Ectodermal cell (in vitro differentiated cells): Measurements from ENCODE around the gene TTC1.

Source experiments
- H3K27ac ChIP-seq: 2 replicates; pipeline ENCODE4 v1.7.0; 2013; ENCODE audit warnings: mild to moderate bottlenecking, low read depth, low read length; ENCODE audit not compliant: insufficient read depth, poor library complexity, severe bottlenecking
- H3K27me3 ChIP-seq: 2 replicates; pipeline ENCODE4 v1.7.0; 2013; ENCODE audit warnings: mild to moderate bottlenecking, low read length; ENCODE audit not compliant: insufficient read depth, control insufficient read depth, poor library complexity, severe bottlenecking
- H3K36me3 ChIP-seq: one replicate; pipeline ENCODE4 v1.7.0; 2013; ENCODE audit warnings: low read length; ENCODE audit not compliant: control insufficient read depth, insufficient read depth
- H3K4me1 ChIP-seq: one replicate; pipeline ENCODE4 v1.7.0; 2013; ENCODE audit warnings: low read length; ENCODE audit not compliant: control insufficient read depth, insufficient read depth
- H3K4me3 ChIP-seq: 2 replicates; pipeline ENCODE4 v1.7.0; 2013; ENCODE audit warnings: low read depth, low read length, control low read depth; ENCODE audit not compliant: insufficient read depth
- H3K9me3 ChIP-seq: 2 replicates; pipeline ENCODE4 v1.7.0; 2013; ENCODE audit warnings: mild to moderate bottlenecking, low read length, moderate library complexity; ENCODE audit not compliant: control insufficient read depth
- WGBS, 2 experiments: methylation state at CpG; one replicate each; pipeline ENCODE4 v1.1.7; 2013; ENCODE audit warnings: missing lambda C conversion rate in 2 of 2; 5-methylcytosine and 5-hydroxymethylcytosine counted together

TTC1 gene

DNA sequence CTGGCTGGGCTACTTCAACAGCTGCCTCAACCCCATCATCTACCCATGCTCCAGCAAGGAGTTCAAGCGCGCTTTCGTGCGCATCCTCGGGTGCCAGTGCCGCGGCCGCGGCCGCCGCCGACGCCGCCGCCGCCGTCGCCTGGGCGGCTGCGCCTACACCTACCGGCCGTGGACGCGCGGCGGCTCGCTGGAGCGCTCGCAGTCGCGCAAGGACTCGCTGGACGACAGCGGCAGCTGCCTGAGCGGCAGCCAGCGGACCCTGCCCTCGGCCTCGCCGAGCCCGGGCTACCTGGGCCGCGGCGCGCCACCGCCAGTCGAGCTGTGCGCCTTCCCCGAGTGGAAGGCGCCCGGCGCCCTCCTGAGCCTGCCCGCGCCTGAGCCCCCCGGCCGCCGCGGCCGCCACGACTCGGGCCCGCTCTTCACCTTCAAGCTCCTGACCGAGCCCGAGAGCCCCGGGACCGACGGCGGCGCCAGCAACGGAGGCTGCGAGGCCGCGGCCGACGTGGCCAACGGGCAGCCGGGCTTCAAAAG is 36.9 kb upstream of the TTC1 start:
- Histone ChIP-seq H3K27me3 (peaks cover 67% of the 10 kb centered on the region), H3K4me1 (no peaks in the 10 kb centered on the region), H3K27ac (no peak overlapping the region), H3K36me3 (no peaks in the 10 kb centered on the region), H3K9me3 (no peaks in the 10 kb centered on the region), H3K4me3 (peak overlapping the region; percentile 35)
- 2% methylated on average over 76 of the region's 76 CpGs for WGBS, 2 experiments

- no peak overlapping the region for H3K4me3 ChIP-seq
- H3K27me3 ChIP-seq, result peaks cover 70% of the 10 kb centered on the region
- WGBS, 2 experiments, result 66 to 70% methylated on average over 48 to 49 of the region's 50 CpGs
- no peaks in the 10 kb centered on the region for H3K4me1 ChIP-seq
- no peaks in the 10 kb centered on the region for H3K36me3 ChIP-seq
- no peak overlapping the region for H3K27ac ChIP-seq
- H3K9me3 ChIP-seq, result no peaks in the 10 kb centered on the region
Observed at GRCh38 chr5:159972538-159973362, 36.2 kb upstream of the TTC1 start.

GRCh38 chr5:159975462-159976019 is 33.4 kb upstream of the TTC1 start:
- Histone ChIP-seq H3K27ac (no peak overlapping the region), H3K36me3 (no peaks in the 10 kb centered on the region), H3K4me3 (no peak overlapping the region), H3K9me3 (no peaks in the 10 kb centered on the region), H3K27me3 (peaks cover 51% of the 10 kb centered on the region), H3K4me1 (no peaks in the 10 kb centered on the region)
- WGBS, 2 experiments, result 89 to 90% methylated on average over 2 of the region's 2 CpGs

- WGBS, 2 experiments, result 92 to 99% methylated on average over 3 of the region's 3 CpGs
- H3K36me3 ChIP-seq, result no peaks in the 10 kb centered on the region
- no peak overlapping the region for H3K27ac ChIP-seq
- H3K4me3 ChIP-seq, result no peak overlapping the region
- no peaks in the 10 kb centered on the region for H3K4me1 ChIP-seq
- H3K27me3 ChIP-seq, result peaks cover 38% of the 10 kb centered on the region
- H3K9me3 ChIP-seq, result no peaks in the 10 kb centered on the region
Observed at GRCh38 chr5:159976921-159977320, 32.0 kb upstream of the TTC1 start.

GRCh38 chr5:159978358-159978757 is 30.6 kb upstream of the TTC1 start:
- Histone ChIP-seq H3K4me1 (no peaks in the 10 kb centered on the region), H3K27me3 (peaks cover 23% of the 10 kb centered on the region), H3K36me3 (no peaks in the 10 kb centered on the region), H3K4me3 (no peak overlapping the region), H3K9me3 (no peaks in the 10 kb centered on the region), H3K27ac (no peak overlapping the region)
- WGBS, 2 experiments, result 41 to 50% methylated on average over 2 of the region's 2 CpGs

DNA sequence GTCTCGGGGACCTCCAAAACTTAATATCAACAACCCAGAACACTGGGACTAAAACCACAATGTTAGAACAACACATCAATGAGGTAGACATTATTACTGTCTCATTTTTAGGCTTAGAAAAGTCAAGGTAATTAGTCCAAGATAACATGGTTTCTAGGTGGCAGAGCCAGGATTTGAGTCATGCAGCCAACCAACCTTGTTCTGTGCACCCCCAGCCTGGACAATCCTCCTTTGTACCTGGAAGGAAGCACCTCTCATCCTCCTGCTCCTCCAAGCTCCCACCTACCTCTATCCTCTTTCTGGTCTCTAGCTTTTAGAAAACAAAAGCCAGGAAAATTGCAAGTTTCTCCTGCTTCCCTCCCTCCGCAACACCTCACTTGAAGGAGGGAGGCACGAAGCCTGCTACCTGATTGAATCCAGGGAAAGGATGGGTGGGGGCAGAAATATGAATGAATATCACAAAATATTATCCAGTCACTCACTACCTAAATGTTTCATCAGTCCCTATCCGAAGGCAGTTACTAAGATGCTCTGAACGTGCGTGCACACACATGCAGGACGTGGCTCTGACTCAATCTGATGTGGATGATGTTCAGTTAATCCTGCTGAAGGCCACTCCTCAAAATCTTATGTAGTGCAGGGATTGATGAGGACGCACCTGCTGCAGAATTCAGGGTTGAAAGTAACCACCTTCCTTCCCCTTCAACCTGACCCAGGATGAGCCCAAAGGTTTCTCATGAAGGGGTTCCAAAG is 26.3 kb upstream of the TTC1 start:
- Histone ChIP-seq H3K4me1 (no peaks in the 10 kb centered on the region), H3K27me3 (peaks cover 27% of the 10 kb centered on the region), H3K9me3 (no peaks in the 10 kb centered on the region), H3K27ac (no peak overlapping the region), H3K4me3 (no peak overlapping the region), H3K36me3 (no peaks in the 10 kb centered on the region)
- WGBS, 2 experiments, result 94% methylated on average over 7 to 8 of the region's 8 CpGs

DNA sequence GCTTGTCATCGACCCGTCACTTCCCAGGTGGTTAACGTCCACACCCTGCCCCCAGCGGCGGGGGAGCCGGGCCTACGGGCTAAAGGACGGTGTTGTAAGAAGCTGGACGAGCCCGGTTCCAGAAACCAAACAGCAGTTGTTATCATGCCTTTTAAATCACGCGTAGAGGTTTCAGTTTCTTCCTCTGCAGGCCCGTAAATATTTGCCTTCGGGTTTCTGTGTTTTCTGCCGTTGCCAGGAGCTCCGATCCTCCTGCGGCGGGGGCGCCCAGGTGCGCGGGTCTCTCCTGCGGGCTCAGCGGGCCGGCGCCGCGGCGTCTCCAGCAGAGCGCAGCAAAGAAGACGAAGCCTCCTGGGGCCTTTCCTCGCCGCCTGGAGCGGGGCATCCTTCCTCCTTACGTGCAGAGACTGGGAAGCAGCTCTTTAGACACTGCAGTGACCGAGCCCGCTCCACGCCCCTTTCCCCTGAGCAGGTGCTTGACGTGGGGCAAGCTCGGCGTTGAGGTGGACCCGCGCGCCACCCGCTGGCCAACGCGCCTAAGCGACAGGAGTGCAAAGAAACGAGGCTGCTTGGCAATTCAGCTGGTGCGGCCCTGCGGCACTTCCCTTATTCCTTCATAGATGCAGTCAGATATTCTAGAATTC is 21.8 kb upstream of the TTC1 start:
- peaks cover 27% of the 10 kb centered on the region for H3K27me3 ChIP-seq

DNA sequence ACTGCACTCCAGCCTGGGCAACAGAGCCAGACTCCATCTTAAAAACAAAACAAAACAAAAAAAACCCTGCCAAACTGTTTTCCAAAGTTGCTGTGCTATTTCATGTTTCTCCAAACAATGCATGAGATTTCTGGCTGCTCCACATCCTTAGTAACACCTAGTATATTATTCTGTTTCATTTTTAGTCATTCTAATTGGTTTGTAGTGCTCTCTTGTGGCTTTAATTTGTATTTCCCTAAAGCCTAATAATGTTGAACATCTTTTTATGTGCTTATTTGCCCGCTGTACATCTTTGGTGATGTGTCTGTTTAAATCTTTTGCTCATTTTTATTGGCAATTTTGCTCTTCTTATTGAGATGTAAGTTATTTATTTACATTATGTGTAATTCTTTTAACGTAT is 18.4 kb upstream of the TTC1 start:
- Histone ChIP-seq H3K9me3 (no peaks in the 10 kb centered on the region), H3K4me1 (no peaks in the 10 kb centered on the region), H3K27ac (no peak overlapping the region), H3K4me3 (no peak overlapping the region), H3K27me3 (peaks cover 25% of the 10 kb centered on the region), H3K36me3 (no peaks in the 10 kb centered on the region)
- WGBS, 2 experiments, result 88% methylated on average over 1 of the region's 2 CpGs; no CpG with 5 or more reads in 1 of the 2 experiments

More for the DNA sequence above, 21.8 kb upstream of the TTC1 start:
- no peak overlapping the region for H3K27ac ChIP-seq
- no peaks in the 10 kb centered on the region for H3K36me3 ChIP-seq
- H3K9me3 ChIP-seq, result no peaks in the 10 kb centered on the region
- H3K4me1 ChIP-seq, result no peaks in the 10 kb centered on the region
- peak overlapping the region; percentile 41 for H3K4me3 ChIP-seq
- WGBS, 2 experiments, result 4 to 5% methylated on average over 50 of the region's 50 CpGs

DNA sequence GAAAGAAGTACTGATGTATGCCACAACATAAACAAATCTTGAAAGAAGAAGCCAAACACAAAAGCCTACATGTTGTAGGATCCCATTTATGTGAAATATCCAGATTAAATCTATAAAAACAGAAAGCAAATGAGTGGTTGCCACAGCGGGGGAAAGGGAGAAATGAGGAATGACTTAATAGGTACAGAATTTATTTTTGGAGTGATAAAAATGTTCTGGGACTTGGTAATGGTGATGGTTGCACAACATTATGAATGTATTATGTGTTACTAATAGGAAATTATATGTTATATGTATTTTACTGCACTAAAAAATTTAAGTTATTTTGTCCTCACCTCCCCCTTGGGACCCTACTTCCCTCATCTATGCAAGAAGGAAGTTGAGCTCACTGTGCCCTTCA is 16.4 kb upstream of the TTC1 start:
- Histone ChIP-seq H3K36me3 (no peaks in the 10 kb centered on the region), H3K4me1 (no peaks in the 10 kb centered on the region), H3K4me3 (no peak overlapping the region), H3K9me3 (no peaks in the 10 kb centered on the region), H3K27ac (no peak overlapping the region), H3K27me3 (peaks cover 4% of the 10 kb centered on the region)
- 95 to 100% methylated on average over 1 of the region's 1 CpG for WGBS, 2 experiments
